GM19193 (cell line): ENCODE results near the gene ZMAT5.

Source experiments
- POLR2A ChIP-seq: IDR thresholded peaks from 4 replicates; pipeline ENCODE4 v1.6.1; 2011; ENCODE audit not compliant: insufficient read depth, insufficient read length; ENCODE audit errors: extremely low read depth

The ZMAT5 gene

GRCh38 chr22:29726512-29727130 lies 40.2 kb downstream of the ZMAT5 start:
- no peak for TF ChIP-seq POLR2A

- no peak for TF ChIP-seq POLR2A
These were observed 40.7 kb downstream of the ZMAT5 start for GRCh38 chr22:29726106-29726505.

DNA sequence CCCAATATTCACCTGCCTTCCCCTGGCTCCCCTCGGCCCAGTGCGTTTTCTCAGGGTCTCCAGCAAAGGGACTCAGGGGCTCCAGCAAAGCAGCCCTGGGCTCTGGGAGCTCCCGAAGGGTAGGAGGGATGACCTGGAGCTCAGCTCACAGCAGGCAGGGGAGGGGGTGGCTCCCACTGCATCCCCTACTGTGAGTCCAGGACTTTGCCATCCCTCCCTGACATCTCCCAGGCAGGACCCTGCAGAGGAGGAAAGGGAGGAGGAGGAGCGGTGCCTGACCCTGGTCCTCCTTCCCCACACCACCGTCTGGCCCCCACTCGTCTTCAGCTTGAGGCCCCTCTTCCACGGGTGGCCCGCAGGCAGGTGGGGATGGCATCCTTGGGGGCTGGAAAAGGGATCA lies 42.0 kb downstream of the ZMAT5 start:
- TF ChIP-seq POLR2A: no peak

GRCh38 chr22:29723766-29724165 lies 43.0 kb downstream of the ZMAT5 start:
- no peak for TF ChIP-seq POLR2A

DNA sequence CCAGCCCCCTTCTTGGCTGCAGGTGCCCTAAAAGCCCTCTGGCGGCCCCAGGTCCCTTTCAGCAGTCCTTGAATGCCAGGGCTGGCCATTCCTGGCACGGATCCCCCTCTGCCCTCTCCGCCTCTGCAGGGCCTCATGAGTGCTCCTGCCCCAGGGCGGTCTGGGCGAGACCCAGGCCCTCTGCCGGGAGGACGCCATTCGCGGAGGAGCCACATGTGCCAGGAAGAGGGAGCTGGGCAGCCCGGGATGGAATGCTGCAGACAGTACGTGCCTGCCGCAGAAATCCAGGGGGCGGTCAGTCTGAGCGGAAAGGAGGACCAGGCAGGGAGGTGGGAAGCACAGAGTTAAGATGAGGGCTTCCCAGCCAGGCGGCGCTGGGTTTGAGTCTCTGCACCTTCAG lies 44.2 kb downstream of the ZMAT5 start:
- TF ChIP-seq POLR2A: no peak

DNA sequence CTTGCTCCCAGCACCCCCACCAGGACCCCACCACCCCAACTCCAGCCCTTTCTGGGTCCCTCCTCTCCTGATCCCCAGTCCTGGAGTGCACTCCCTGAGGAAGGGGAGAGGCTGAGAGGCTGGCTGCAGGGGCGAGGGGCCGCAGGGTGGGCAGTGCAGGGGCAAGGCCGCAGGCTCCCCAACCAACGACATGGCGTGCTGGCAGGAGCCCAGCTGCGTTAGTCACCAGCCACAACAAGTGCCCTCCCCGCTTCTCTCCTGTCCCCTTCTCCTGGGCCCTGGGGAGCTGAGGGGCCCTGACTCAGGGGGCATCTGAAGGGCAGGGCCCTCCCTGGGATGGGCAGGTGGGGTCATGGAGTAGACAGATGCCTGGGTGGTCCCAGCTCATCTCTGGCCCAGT lies 44.7 kb downstream of the ZMAT5 start:
- TF ChIP-seq POLR2A: no peak

GRCh38 chr22:29720811-29721323 lies 45.9 kb downstream of the ZMAT5 start:
- TF ChIP-seq POLR2A: no peak

DNA sequence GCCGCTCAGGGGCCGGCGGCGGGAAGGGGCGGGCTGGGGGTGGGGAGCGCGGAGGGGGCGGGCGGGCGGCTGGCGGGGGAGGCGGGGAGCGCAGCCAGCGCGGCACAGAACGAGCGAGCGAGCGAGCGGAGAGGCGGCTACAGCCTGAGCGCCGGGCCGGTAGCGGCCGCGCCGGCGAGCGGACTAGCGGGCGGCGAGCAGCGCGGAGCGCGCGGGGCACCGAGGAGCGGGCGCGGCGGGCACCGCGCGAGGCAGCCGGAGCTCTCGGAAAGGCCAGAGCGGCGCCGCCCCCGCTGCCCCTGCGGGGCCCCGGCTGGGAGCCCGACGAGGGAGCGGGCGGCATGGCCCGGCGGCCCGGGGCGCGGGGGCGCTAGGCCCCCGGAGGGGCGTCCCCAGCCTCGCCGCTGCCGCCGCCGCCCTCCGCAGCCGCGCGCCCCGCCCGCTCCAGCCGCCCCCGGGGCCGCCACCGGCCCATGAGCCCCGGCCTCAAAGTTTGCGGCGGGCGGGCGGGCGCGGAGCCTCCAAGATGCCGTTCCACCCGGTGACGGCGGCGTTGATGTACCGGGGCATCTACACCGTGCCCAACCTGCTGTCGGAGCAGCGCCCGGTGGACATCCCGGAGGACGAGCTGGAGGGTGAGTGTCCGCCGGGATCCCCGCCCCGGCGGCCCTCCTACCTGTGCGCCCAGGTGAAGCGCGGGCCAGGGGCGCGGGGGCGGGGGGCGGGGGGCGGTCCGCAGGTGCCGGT lies 46.7 kb downstream of the ZMAT5 start, which contains the start of gene CABP7:
TSS of gene CABP7 (plus strand) at position 105 of the 747 bp plus-strand sequence. CDS start at position 527, 422 bp downstream.
- no peak for TF ChIP-seq POLR2A

GRCh38 chr22:29718949-29719898 lies 47.6 kb downstream of the ZMAT5 start:
- TF ChIP-seq POLR2A: no peak

DNA sequence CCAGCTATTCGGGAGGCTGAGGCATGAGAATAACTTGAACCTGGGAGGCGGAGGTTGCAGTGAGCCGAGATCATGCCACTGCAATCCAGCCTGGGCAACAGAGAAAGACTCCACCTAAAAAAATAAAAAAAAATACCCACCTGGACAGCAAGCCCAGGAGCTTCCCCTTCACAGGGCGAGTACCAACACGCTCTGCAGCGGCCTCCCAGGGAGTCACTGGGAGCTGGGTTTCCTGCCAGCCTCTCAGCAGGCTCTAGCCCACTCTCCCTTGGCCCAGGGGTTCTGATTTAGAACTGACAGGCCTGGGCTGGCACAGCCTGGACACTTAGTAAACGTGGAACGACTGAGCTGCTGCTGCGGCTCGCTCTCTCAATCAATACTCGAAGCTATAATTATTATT lies 49.0 kb downstream of the ZMAT5 start:
- TF ChIP-seq POLR2A: no peak

DNA sequence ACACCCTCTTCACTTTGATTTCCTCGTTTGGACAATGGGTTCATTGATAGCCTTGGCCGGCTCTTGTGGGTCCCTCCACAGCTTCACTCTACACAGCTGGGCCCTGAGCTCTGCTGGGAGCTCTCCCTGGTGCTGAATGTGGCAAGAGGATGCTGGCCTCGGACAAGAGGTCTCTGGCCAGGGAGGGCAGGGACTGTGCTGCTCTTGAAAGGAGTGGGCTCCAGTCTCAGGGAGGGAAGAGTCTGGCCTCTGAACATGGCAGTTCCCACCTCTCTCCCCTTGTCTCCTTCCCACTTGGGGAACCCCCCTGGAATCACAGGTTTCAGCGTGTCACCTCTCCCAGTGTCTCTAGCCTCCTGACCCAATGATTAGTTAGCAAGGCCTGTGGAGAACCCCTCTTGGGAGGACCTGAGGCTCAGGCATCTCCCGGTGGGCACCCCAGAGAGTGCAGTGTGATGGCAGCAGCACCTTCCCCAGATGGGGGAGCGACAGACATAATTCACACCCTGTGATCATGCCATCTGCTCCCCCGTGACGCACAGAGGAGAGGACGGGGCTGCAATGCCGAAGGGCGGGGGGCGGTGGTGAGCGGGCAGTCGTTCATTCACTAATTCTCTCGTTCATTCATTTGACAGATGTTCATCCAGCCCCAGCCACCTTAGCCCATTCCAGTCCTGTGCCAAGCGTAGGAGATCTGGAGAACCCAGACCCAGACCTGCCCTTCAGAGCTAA lies 49.8 kb downstream of the ZMAT5 start:
- TF ChIP-seq POLR2A: no peak

- TF ChIP-seq POLR2A: no peak
These were observed 51.1 kb downstream of the ZMAT5 start for GRCh38 chr22:29715705-29716104.

- no peak for TF ChIP-seq POLR2A
These were observed 51.6 kb downstream of the ZMAT5 start for GRCh38 chr22:29715240-29715639.

DNA sequence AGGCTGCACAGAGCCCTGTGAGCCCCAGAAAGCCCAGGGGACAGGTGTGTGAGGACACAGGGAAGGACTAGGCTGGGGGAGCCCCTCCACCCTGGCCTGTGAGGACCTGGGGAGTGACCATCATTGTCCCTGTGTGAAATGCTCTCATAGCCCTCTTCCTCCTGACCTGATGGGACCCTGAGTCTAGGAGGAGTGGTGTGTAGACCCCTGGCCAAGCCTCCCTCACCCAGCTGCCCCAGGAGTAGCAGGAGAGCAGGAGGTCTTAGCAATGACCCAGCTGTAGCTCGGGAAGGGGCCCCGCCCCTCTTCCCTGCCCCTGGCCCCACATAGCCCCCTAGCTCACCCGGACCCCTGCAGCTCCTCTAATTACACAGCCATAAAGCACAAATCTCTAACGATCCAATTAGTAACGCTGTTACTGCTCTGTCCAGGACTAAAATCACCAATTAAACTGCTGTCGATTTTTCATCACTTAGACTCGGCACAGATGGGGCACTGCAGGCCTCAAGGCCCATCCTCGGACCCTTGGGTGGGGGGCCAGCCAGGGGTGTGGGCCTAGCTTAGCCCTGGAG lies 53.6 kb downstream of the ZMAT5 start:
- TF ChIP-seq POLR2A: no peak
